HFFc6 (cell line): ENCODE data around the gene PLEKHO2. TPM values are rescaled to one million over a fixed set of nuclear protein-coding genes. Genes with fewer than 3 reads are reported as not detected.

Experiments used
- DNase-seq: peaks from one replicate; pipeline ENCODE4 v3.0.0-alpha.2; 2018
- H3K27ac Mint-ChIP-seq: 2 replicates; pipeline ENCODE4 v1.8.0; 2020; ENCODE audit warnings: mild to moderate bottlenecking, mixed read lengths
- H3K27me3 Mint-ChIP-seq: 2 replicates; pipeline ENCODE4 v1.8.0; 2021; ENCODE audit warnings: mild to moderate bottlenecking, moderate library complexity, mixed read lengths; ENCODE audit not compliant: insufficient read depth
- H3K36me3 Mint-ChIP-seq: 2 replicates; pipeline ENCODE4 v1.8.0; 2021; ENCODE audit warnings: low read depth, mixed read lengths
- H3K4me1 Mint-ChIP-seq: 2 replicates; pipeline ENCODE4 v1.8.0; 2020; ENCODE audit warnings: low read depth, mixed read lengths
- H3K4me3 Mint-ChIP-seq: 2 replicates; pipeline ENCODE4 v1.8.0; 2020; ENCODE audit warnings: mild to moderate bottlenecking, moderate library complexity, mixed read lengths
- H3K9me3 Mint-ChIP-seq: 2 replicates; pipeline ENCODE4 v1.8.0; 2020; ENCODE audit warnings: mild to moderate bottlenecking, mixed read lengths
- CTCF ChIP-seq: fragments of 200-600 bp; sonication (generic); IDR thresholded peaks from 2 replicates; pipeline ENCODE4 v1.5.0; 2021; ENCODE audit warnings: antibody characterized with exemption, mild to moderate bottlenecking
- total RNA-seq, 6 experiments: library from RNA; stranded (reverse); fragmentation: NEBNext Ultra II Directional; extraction: Animal tissue kit (Norgen Biotek cat#: 25700); gene quantifications; 2 replicates in 1 of 6; 3 replicates in 5 of 6; pipeline ENCODE4 v1.2.3, GENCODE V29; 2021

Gene PLEKHO2
- total RNA-seq, 6 experiments from 2014 or later = 23.0 to 28.3 (median 25.4) TPM

DNA sequence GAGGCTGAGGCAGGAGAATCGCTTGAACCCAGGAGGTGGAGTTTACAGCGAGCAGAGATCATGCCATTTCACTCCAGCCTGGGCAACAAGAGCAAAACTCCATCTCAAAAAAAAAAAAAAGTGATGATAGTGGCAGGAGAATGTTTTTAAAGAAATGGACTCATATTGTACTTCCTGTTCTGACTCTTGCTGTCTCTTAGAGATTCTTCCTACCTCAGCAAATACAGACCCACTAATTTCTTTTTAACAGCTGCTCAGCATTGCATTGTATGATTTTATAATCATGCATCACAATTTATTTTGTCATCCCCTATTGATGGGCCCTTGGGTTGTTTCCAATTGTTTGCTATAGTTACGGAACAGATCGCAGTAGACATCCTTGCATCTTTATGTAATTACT, 61.1 kb downstream of the PLEKHO2 start:
- no peaks in the 10 kb centered on the region for H3K27me3 Mint-ChIP-seq
- H3K27ac Mint-ChIP-seq = no peak overlapping the region; the same call in 1 of the 2 replicates
- peaks cover 35% of the 10 kb centered on the region for H3K4me1 Mint-ChIP-seq
- TF ChIP-seq CTCF = no peak
- no peak for DNase-seq
- H3K9me3 Mint-ChIP-seq = peaks cover 15% of the 10 kb centered on the region
- H3K4me3 Mint-ChIP-seq = no peak overlapping the region
- H3K36me3 Mint-ChIP-seq = peaks cover 11% of the 10 kb centered on the region

GRCh38 chr15:64903326-64903950, 61.7 kb downstream of the PLEKHO2 start:
- Mint-ChIP-seq H3K4me3 (no peak overlapping the region), H3K4me1 (peaks cover 29% of the 10 kb centered on the region), H3K36me3 (peaks cover 11% of the 10 kb centered on the region), H3K27me3 (no peaks in the 10 kb centered on the region), H3K27ac (no peak overlapping the region; the same call in 1 of the 2 replicates), H3K9me3 (peaks cover 15% of the 10 kb centered on the region)
- no peak for DNase-seq
- TF ChIP-seq CTCF = no peak

- peaks cover 26% of the 10 kb centered on the region for H3K4me1 Mint-ChIP-seq
- H3K9me3 Mint-ChIP-seq = peaks cover 15% of the 10 kb centered on the region
- no peak overlapping the region for H3K27ac Mint-ChIP-seq
- no peak for TF ChIP-seq CTCF
- no peak overlapping the region for H3K4me3 Mint-ChIP-seq
- peaks cover 11% of the 10 kb centered on the region for H3K36me3 Mint-ChIP-seq
- DNase-seq = no peak
- no peaks in the 10 kb centered on the region for H3K27me3 Mint-ChIP-seq
Measured at GRCh38 chr15:64904189-64904588, 62.5 kb downstream of the PLEKHO2 start.

DNA sequence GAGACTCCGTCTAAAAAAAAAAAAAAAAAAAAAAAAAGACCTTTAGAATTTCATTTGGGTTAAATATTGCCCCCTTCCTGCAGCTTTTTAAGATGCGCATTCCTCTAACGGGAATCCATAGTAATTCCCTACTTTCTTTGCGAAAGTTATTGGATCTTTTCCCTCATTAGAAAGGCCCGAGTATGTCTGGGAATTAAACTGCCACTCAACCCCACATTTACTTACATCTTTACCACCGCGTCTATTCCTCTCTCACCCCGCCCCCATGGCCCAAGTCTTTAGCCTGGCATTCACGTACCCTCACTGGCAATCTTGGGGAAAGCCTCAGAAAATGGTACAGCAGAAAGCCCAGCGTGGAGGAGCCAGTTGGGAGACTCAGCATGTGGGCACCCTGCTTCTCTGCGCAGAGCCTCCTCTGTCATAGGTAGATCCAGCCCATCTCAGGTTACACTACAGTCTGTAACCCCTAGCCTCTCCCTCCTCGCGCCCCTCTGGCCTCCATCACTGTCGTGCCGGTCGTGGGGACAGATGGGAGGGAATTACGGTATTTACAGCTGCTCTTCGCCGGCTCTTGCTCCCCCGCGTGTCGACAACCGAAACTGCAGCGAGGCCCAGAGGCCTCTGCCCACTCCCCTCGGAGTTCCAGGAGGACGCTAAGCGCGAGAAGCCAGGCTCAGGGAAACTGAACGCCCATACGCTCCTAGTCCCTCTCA, 63.6 kb downstream of the PLEKHO2 start:
- Mint-ChIP-seq H3K4me1 (peaks cover 26% of the 10 kb centered on the region), H3K27ac (peak overlapping the region; percentile 59), H3K36me3 (peaks cover 8% of the 10 kb centered on the region), H3K27me3 (no peaks in the 10 kb centered on the region; the same call in 1 of the 2 replicates), H3K4me3 (peak overlapping the region; percentile 82), H3K9me3 (peaks cover 15% of the 10 kb centered on the region)
- TF ChIP-seq CTCF = peak; percentile 85
- DNase-seq = peak; percentile 57

DNA sequence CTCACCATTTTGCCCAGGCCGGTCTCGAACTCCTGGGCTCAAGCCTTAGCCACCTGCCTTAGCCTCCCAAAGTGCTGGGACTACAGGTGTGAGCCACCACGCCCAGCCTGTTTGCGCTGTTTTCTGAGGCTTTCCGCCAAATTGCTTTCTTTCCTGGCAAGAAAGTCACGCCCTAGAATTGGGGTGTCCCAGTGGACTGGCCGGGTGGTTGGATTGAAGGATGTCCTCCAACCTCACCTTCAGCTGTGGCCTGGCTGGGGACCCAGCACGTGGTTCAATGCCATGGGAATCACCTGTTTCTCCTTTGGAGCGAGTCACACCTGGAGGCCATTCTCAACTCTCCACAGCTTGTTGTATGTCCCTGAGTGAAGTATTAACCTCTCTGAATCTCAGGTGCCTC, 64.2 kb downstream of the PLEKHO2 start:
- no peak overlapping the region for H3K4me3 Mint-ChIP-seq
- H3K4me1 Mint-ChIP-seq = peaks cover 28% of the 10 kb centered on the region
- no peak for DNase-seq
- H3K27me3 Mint-ChIP-seq = no peaks in the 10 kb centered on the region; the same call in 1 of the 2 replicates
- H3K36me3 Mint-ChIP-seq = peaks cover 4% of the 10 kb centered on the region
- H3K27ac Mint-ChIP-seq = no peak overlapping the region
- H3K9me3 Mint-ChIP-seq = peaks cover 11% of the 10 kb centered on the region
- no peak for TF ChIP-seq CTCF
